Cardiac fibroblast (primary cell): ENCODE results near the gene STK24.

ENCODE experiments used
- DNase-seq, 2 donors: peaks; one replicate each; pipeline versions ENCODE4 v3.0.0 to v3.0.0-alpha.2; 2010; ENCODE audit warnings: low read depth in 2 of 2
- H3K4me3 ChIP-seq, 2 donors: replicated peaks in 1 of 2; 1 replicate in 1 of 2; 2 replicates in 1 of 2; pipeline ENCODE4 v1.5.1; 2011; ENCODE audit warnings: low read depth in 2 of 2, low read length in 2 of 2, mild to moderate bottlenecking in 2 of 2, moderate library complexity in 1 of 2
- TF ChIP-seq, protein P1 (sequence below): IDR thresholded peaks from one replicate; pipeline ENCODE4 v1.5.1; 2011; ENCODE audit warnings: low read depth, mild to moderate bottlenecking, low read length, inconsistent platforms

Gene STK24

DNA sequence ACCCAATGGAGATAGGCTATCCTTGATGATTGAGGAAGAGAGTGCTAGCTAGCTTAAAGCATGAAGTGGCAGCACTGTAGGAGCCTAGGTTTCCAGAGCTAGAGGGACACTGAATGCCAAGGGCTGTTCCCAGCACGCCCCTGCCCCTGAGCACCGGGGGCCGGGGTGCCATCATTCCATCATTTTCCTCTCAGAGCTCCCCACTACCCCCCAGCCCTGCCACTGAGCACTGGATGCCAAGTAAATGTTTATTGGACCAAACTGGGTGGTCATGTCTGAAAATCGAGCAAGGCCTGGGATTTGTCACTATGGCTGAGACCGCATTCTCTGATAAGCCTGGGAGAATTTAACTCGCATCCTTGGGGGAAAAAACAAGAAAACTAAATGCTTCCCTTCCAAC, 142.8 kb downstream of the STK24 start:
- H3K4me3 ChIP-seq: no peak overlapping the region
- TF ChIP-seq, protein P1, sequence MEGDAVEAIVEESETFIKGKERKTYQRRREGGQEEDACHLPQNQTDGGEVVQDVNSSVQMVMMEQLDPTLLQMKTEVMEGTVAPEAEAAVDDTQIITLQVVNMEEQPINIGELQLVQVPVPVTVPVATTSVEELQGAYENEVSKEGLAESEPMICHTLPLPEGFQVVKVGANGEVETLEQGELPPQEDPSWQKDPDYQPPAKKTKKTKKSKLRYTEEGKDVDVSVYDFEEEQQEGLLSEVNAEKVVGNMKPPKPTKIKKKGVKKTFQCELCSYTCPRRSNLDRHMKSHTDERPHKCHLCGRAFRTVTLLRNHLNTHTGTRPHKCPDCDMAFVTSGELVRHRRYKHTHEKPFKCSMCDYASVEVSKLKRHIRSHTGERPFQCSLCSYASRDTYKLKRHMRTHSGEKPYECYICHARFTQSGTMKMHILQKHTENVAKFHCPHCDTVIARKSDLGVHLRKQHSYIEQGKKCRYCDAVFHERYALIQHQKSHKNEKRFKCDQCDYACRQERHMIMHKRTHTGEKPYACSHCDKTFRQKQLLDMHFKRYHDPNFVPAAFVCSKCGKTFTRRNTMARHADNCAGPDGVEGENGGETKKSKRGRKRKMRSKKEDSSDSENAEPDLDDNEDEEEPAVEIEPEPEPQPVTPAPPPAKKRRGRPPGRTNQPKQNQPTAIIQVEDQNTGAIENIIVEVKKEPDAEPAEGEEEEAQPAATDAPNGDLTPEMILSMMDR: no peak
- DNase-seq: no peak

DNA sequence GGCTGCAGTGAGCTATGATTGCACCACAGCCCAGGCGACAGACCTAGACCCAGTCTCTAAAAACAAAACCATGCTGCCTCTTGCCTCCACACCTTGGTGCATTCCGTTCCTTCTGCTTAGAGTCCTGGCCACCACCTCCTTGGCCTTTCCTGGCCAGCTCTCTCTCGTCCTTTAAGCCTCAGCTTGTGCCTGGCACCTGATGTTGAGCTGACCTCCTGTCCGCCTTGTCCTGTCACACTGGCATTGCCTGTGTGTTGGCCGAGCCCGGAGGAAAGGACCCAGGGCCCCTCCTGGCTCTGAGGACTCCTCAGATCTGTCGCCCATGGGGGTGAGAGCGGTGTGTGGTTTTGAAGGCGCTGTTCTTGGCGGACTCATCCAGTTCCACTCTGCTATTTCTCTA, 143.3 kb downstream of the STK24 start:
- H3K4me3 ChIP-seq: no peak overlapping the region
- no peak for DNase-seq
- TF ChIP-seq, protein P1: no peak

DNA sequence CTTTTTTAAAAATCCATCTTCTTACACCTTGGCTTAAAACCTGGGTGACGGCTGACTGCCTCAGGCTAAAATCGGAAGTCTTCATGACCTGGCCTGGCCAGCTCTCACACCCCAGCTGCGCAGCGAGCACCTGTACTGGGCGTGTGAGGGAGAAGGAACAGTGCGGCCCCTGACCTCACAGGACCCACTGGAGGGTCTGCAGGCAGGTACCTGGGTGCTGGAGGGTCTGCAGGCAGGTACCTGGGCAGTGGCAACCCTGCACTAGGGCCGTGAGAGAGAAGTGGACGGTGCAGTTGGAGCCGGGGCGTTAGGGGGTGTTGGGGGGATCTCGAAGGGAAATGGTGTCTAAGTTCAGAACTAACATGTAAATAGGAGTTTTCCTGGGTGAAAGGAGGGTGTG, 144.3 kb downstream of the STK24 start:
- no peak overlapping the region for H3K4me3 ChIP-seq
- TF ChIP-seq, protein P1: no peak
- DNase-seq: no peak

DNA sequence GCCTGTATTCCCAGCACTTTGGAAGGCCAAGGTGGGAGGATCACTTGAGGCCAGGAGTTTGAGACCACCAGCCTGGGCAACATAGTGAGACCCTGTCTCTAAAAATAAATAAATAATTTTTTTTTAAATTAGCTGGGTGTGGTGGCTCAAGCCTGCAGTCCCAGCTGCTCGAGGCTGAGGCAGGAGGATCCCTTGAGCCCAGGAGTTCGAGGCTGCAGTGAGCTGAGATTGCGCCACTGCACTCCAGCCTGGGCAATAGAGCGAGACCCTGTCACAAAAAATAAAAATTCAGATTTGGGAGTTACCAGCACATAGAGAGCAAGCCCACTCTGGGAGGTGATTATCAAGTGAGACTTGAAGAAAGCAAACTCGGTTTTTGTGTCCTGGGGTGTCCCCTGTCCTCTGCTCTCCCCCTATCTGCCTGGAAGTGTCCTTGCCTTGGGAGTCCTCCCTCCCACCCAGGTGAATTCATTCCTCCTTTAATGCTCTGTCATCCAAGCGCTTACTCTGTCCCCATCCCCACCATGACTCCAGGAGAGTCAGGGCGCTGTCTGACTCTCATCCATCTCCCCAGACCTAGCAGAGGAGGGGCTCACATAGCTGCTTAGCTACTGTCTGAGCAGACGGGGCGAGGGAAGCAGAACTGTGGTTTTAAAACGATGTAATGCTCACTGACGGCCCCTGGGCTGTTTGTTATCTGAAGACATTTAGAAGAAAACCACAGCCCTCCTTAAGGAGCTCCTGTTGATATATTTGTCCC, 146.8 kb downstream of the STK24 start:
- no peak for DNase-seq
- TF ChIP-seq, protein P1: no peak
- no peak overlapping the region for H3K4me3 ChIP-seq

DNA sequence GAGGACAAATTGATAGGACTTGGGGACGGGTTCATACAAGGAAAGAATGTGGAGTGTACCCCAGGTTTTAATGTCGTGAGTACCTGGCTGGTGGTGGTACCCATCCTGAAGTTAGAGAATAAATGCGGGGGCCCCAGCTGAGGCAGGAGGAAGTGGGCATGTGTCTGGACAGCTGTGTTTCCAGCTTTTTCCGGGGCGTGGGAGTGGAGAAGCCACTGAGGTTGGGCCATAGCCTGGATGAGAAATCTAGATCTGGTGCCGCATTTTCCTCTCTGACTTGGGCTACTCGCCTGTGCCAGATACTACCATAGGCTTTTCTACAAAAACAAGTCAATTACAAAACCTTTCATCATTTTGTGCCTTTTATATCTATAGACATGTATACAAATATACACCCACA, 147.4 kb downstream of the STK24 start:
- DNase-seq: no peak
- no peak overlapping the region for H3K4me3 ChIP-seq
- TF ChIP-seq, protein P1: no peak

DNA sequence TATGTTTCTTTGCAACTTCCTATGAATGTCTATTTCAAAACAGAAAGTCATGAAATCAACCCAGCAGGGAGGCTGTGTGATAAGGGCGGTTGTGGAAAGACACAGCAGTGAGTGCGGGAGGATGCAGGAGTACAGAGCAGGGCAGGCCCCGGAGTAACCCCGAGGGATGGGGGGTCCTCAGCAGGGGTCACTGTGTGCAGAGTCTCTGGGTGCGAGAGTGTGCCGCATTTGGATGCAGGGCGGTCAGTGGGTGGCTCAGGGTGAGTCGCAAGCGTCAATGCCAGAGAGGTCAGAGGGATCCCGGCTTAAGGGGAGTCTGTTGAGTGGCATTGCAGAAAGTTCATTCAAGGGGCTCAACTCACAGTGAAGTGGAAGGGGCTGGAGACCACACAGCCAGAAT, 147.8 kb downstream of the STK24 start:
- TF ChIP-seq, protein P1: no peak
- H3K4me3 ChIP-seq: no peak overlapping the region
- DNase-seq: no peak
